ENCODE results near the gene SELENON.

Gene SELENON

GRCh38 chr1:25819491-25820246 lies 19.7 kb downstream of the SELENON start, which contains the start of gene MTFR1L (continued):
- TF ChIP-seq KLF1 (tag by site-specific recombination; IDR thresholded peaks at IDR 0.05) = peak; percentile 87
- TF ChIP-seq SCRT1 (tag by site-specific recombination; IDR thresholded peaks at IDR 0.05; ENCODE audit: borderline replicate concordance) = 0 out of 2 replicates have a peak, but pooled peaks have one; percentile 17
- no peak for TF ChIP-seq ZNF639 (tag by site-specific recombination; IDR thresholded peaks at IDR 0.05)
- TF ChIP-seq, protein P1, sequence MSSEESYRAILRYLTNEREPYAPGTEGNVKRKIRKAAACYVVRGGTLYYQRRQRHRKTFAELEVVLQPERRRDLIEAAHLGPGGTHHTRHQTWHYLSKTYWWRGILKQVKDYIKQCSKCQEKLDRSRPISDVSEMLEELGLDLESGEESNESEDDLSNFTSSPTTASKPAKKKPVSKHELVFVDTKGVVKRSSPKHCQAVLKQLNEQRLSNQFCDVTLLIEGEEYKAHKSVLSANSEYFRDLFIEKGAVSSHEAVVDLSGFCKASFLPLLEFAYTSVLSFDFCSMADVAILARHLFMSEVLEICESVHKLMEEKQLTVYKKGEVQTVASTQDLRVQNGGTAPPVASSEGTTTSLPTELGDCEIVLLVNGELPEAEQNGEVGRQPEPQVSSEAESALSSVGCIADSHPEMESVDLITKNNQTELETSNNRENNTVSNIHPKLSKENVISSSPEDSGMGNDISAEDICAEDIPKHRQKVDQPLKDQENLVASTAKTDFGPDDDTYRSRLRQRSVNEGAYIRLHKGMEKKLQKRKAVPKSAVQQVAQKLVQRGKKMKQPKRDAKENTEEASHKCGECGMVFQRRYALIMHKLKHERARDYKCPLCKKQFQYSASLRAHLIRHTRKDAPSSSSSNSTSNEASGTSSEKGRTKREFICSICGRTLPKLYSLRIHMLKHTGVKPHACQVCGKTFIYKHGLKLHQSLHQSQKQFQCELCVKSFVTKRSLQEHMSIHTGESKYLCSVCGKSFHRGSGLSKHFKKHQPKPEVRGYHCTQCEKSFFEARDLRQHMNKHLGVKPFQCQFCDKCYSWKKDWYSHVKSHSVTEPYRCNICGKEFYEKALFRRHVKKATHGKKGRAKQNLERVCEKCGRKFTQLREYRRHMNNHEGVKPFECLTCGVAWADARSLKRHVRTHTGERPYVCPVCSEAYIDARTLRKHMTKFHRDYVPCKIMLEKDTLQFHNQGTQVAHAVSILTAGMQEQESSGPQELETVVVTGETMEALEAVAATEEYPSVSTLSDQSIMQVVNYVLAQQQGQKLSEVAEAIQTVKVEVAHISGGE (tag by site-specific recombination; conservative IDR thresholded peaks at IDR 0.05; ENCODE audit: low read depth) = peak; percentile 95
- peak; percentile 27 for TF ChIP-seq ZIC2 (tag by site-specific recombination; IDR thresholded peaks at IDR 0.05)
- TF ChIP-seq ZBTB8A (tag by site-specific recombination; IDR thresholded peaks at IDR 0.05) = peak; percentile 67
- peak; percentile 62; the same call in 1 of the 2 replicates for TF ChIP-seq ZNF837 (tag by site-specific recombination; IDR thresholded peaks at IDR 0.05)
- no peak for TF ChIP-seq ZNF221 (tag by site-specific recombination; IDR thresholded peaks at IDR 0.05; ENCODE audit: borderline replicate concordance)
- TF ChIP-seq, protein P2, sequence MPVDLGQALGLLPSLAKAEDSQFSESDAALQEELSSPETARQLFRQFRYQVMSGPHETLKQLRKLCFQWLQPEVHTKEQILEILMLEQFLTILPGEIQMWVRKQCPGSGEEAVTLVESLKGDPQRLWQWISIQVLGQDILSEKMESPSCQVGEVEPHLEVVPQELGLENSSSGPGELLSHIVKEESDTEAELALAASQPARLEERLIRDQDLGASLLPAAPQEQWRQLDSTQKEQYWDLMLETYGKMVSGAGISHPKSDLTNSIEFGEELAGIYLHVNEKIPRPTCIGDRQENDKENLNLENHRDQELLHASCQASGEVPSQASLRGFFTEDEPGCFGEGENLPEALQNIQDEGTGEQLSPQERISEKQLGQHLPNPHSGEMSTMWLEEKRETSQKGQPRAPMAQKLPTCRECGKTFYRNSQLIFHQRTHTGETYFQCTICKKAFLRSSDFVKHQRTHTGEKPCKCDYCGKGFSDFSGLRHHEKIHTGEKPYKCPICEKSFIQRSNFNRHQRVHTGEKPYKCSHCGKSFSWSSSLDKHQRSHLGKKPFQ (tag by site-specific recombination; IDR thresholded peaks at IDR 0.05) = no peak
- peak; percentile 98 for TF ChIP-seq PATZ1 (tag by site-specific recombination; IDR thresholded peaks at IDR 0.05)
- peak; percentile 67; the same call in 1 of the 2 replicates for TF ChIP-seq ZNF501 (tag by site-specific recombination; IDR thresholded peaks at IDR 0.05)
- TF ChIP-seq SP3 (tag by site-specific recombination; IDR thresholded peaks at IDR 0.05) = peak; percentile 96
- TF ChIP-seq KLF10 (tag by site-specific recombination; IDR thresholded peaks at IDR 0.05) = peak; percentile 88
- TF ChIP-seq ZNF2 (tag by site-specific recombination; IDR thresholded peaks at IDR 0.05) = peak; percentile 25; the same call in 1 of the 2 replicates
- TF ChIP-seq ZNF121 (tag by site-specific recombination; IDR thresholded peaks at IDR 0.05) = no peak
- TF ChIP-seq EGR2 (tag by site-specific recombination; IDR thresholded peaks at IDR 0.05; ENCODE audit: low read depth) = peak; percentile 83
- TF ChIP-seq ZBTB20 (tag by site-specific recombination; IDR thresholded peaks at IDR 0.05) = peak; percentile 52; the same call in 1 of the 2 replicates
- TF ChIP-seq ZNF423 (tag by site-specific recombination; IDR thresholded peaks at IDR 0.05) = peak; percentile 20; the same call in 1 of the 2 replicates
- TF ChIP-seq ZFP41 (tag by site-specific recombination; IDR thresholded peaks at IDR 0.05; ENCODE audit: borderline replicate concordance) = no peak
- TF ChIP-seq PRDM10 (tag by site-specific recombination; IDR thresholded peaks at IDR 0.05) = peak; percentile 87
- peak; percentile 98 for TF ChIP-seq KLF8 (tag by site-specific recombination; IDR thresholded peaks at IDR 0.05)
- peak; percentile 64; the same call in 1 of the 2 replicates for TF ChIP-seq PBX3 (CRISPR knock-in tag; IDR thresholded peaks at IDR 0.05)
- TF ChIP-seq ZNF777 (tag by site-specific recombination; IDR thresholded peaks at IDR 0.05; ENCODE audit: borderline replicate concordance) = no peak
- TF ChIP-seq, protein P3, sequence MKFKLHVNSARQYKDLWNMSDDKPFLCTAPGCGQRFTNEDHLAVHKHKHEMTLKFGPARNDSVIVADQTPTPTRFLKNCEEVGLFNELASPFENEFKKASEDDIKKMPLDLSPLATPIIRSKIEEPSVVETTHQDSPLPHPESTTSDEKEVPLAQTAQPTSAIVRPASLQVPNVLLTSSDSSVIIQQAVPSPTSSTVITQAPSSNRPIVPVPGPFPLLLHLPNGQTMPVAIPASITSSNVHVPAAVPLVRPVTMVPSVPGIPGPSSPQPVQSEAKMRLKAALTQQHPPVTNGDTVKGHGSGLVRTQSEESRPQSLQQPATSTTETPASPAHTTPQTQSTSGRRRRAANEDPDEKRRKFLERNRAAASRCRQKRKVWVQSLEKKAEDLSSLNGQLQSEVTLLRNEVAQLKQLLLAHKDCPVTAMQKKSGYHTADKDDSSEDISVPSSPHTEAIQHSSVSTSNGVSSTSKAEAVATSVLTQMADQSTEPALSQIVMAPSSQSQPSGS (tag by site-specific recombination; IDR thresholded peaks at IDR 0.05; ENCODE audit: low read depth) = no peak

Measured in HEK293 (cell line).